ENCODE results near the gene ALPK3.

- TF ChIP-seq CTCF (IDR thresholded peaks at IDR 0.05; ENCODE audit: low read depth, low read length, poor library complexity, severe bottlenecking) = no peak
- no peak for TF ChIP-seq EZH2phosphoT487 (IDR thresholded peaks at IDR 0.05; ENCODE audit: borderline replicate concordance, low read length)
Measured at GRCh38 chr15:84810073-84810840, 6.9 kb upstream of the ALPK3 start.
